HEK293 (cell line): ENCODE data around the gene SPECC1L.

Experiments
- CTCF ChIA-PET: fragments of 350-600 bp; formaldehyde crosslinking; extraction: SDS; loops from one replicate; lab custom pipeline; 2021; ENCODE audit warnings: antibody characterized with exemption; lab: Yijun Ruan, JAX
- POLR2A ChIA-PET: fragments of 300-600 bp; formaldehyde crosslinking; extraction: SDS; loops from one replicate; lab custom pipeline; 2020; ENCODE audit warnings: antibody characterized with exemption, inconsistent platforms; lab: Yijun Ruan, JAX
- H3K27ac ChIP-seq: fragments of 200-500 bp; sonication (Bioruptor generic); 2 replicates; pipeline ENCODE4 v1.5.1; 2014; ENCODE audit warnings: low read depth, low read length, control low read depth, inconsistent platforms; ENCODE audit errors: extremely low read depth
- H3K36me3 ChIP-seq, 2 experiments: fragments of 200-500 bp in 1 of 2; sonication (Bioruptor generic) in 1 of 2; 1 replicate in 1 of 2; 2 replicates in 1 of 2; pipeline ENCODE4 v1.5.1; 2014 to 2017; ENCODE audit warnings: inconsistent platforms in 2 of 2, low read length in 2 of 2; ENCODE audit not compliant: control insufficient read depth in 2 of 2, insufficient read depth in 1 of 2
- H3K4me1 ChIP-seq: fragments of 200-500 bp; sonication (Bioruptor generic); 2 replicates; pipeline ENCODE4 v1.5.1; 2014; ENCODE audit warnings: mild to moderate bottlenecking, low read length, inconsistent platforms; ENCODE audit not compliant: control insufficient read depth, insufficient read depth
- H3K4me3 ChIP-seq: 2 replicates; pipeline ENCODE4 v1.5.1; 2011; ENCODE audit warnings: low read depth, mild to moderate bottlenecking, control low read depth, low read length, moderate library complexity
- H3K9me3 ChIP-seq: fragments of 200-500 bp; sonication (Bioruptor generic); 2 replicates; pipeline ENCODE4 v1.5.1; 2014; ENCODE audit warnings: low read depth, low read length, inconsistent platforms; ENCODE audit not compliant: control insufficient read depth, insufficient read depth
- HOXC10 ChIP-seq: sonication (generic); formaldehyde crosslinking; IDR thresholded peaks from 2 replicates; pipeline ENCODE4 v1.8.1; 2023; ENCODE audit warnings: mild to moderate bottlenecking, missing genetic modification reagents
- KLF8 ChIP-seq: fragments of 450-650 bp; formaldehyde crosslinking; IDR thresholded peaks from 2 replicates; pipeline ENCODE4 v1.5.1; 2016; ENCODE audit warnings: missing biosample characterization, missing genetic modification characterization
- KLF9 ChIP-seq: fragments of 450-650 bp; formaldehyde crosslinking; IDR thresholded peaks from 2 replicates; pipeline ENCODE4 v1.5.1; 2016; ENCODE audit warnings: missing biosample characterization, missing genetic modification characterization, low read depth
- REPIN1 ChIP-seq: fragments of 450-650 bp; formaldehyde crosslinking; IDR thresholded peaks from 2 replicates; pipeline ENCODE4 v1.5.1; 2017; ENCODE audit warnings: missing biosample characterization, missing genetic modification characterization, low read depth
- YY2 ChIP-seq: fragments of 450-650 bp; formaldehyde crosslinking; IDR thresholded peaks from 2 replicates; pipeline ENCODE4 v1.5.1; 2016; ENCODE audit warnings: missing biosample characterization, missing genetic modification characterization
- ZBTB49 ChIP-seq: fragments of 450-650 bp; formaldehyde crosslinking; IDR thresholded peaks from 2 replicates; pipeline ENCODE4 v1.5.1; 2016; ENCODE audit warnings: missing biosample characterization, missing genetic modification characterization, low read depth
- ZNF148 ChIP-seq: fragments of 450-650 bp; formaldehyde crosslinking; IDR thresholded peaks from 2 replicates; pipeline ENCODE4 v1.5.0; 2017; ENCODE audit warnings: missing biosample characterization, missing genetic modification characterization, borderline replicate concordance
- ZNF175 ChIP-seq: fragments of 450-650 bp; formaldehyde crosslinking; IDR thresholded peaks from 2 replicates; pipeline ENCODE4 v1.5.1; 2016; ENCODE audit warnings: missing biosample characterization, missing genetic modification characterization
- ZNF184 ChIP-seq: fragments of 450-650 bp; IDR thresholded peaks from 2 replicates; pipeline ENCODE4 v1.5.1; 2018; ENCODE audit warnings: missing biosample characterization, mild to moderate bottlenecking, missing genetic modification characterization
- ZNF223 ChIP-seq: fragments of 450-650 bp; formaldehyde crosslinking; IDR thresholded peaks from 2 replicates; pipeline ENCODE4 v1.5.1; 2016; ENCODE audit warnings: missing biosample characterization, missing genetic modification characterization
- ZNF248 ChIP-seq: fragments of 450-650 bp; formaldehyde crosslinking; IDR thresholded peaks from 2 replicates; pipeline ENCODE4 v1.5.1; 2017; ENCODE audit warnings: missing biosample characterization, missing genetic modification characterization
- ZNF266 ChIP-seq: fragments of 450-650 bp; formaldehyde crosslinking; IDR thresholded peaks from 2 replicates; pipeline ENCODE4 v1.5.1; 2016; ENCODE audit warnings: missing biosample characterization, missing genetic modification characterization, low read depth
- ZNF302 ChIP-seq: fragments of 450-650 bp; formaldehyde crosslinking; IDR thresholded peaks from 2 replicates; pipeline ENCODE4 v1.5.1; 2016; ENCODE audit warnings: missing biosample characterization, missing genetic modification characterization, low read depth
- ZNF404 ChIP-seq: fragments of 450-650 bp; formaldehyde crosslinking; IDR thresholded peaks from 2 replicates; pipeline ENCODE4 v1.5.1; 2017; ENCODE audit warnings: missing biosample characterization, missing genetic modification characterization
- ZNF433 ChIP-seq: fragments of 450-650 bp; formaldehyde crosslinking; IDR thresholded peaks from 2 replicates; pipeline ENCODE4 v1.5.1; 2016; ENCODE audit warnings: missing biosample characterization, missing genetic modification characterization, low read depth
- ZNF48 ChIP-seq: fragments of 450-650 bp; formaldehyde crosslinking; IDR thresholded peaks from 2 replicates; pipeline ENCODE4 v1.5.1; 2016; ENCODE audit warnings: missing biosample characterization, missing genetic modification characterization
- ZNF501 ChIP-seq: fragments of 450-650 bp; formaldehyde crosslinking; IDR thresholded peaks from 2 replicates; pipeline ENCODE4 v1.5.1; 2016; ENCODE audit warnings: missing biosample characterization, missing genetic modification characterization
- ZNF514 ChIP-seq: fragments of 450-650 bp; formaldehyde crosslinking; IDR thresholded peaks from 2 replicates; pipeline ENCODE4 v1.5.1; 2016; ENCODE audit warnings: missing biosample characterization, missing genetic modification characterization
- ZNF571 ChIP-seq: fragments of 450-650 bp; formaldehyde crosslinking; IDR thresholded peaks from 2 replicates; pipeline ENCODE4 v1.5.0; 2017; ENCODE audit warnings: missing biosample characterization, missing genetic modification characterization
- ZNF624 ChIP-seq: fragments of 450-650 bp; formaldehyde crosslinking; IDR thresholded peaks from 2 replicates; pipeline ENCODE4 v1.5.1; 2017; ENCODE audit warnings: missing biosample characterization, missing genetic modification characterization
- ZNF677 ChIP-seq: fragments of 450-650 bp; IDR thresholded peaks from 2 replicates; pipeline ENCODE4 v1.5.0; 2018; ENCODE audit warnings: missing biosample characterization, mild to moderate bottlenecking, missing genetic modification characterization, moderate library complexity
- ZNF701 ChIP-seq: fragments of 450-650 bp; formaldehyde crosslinking; IDR thresholded peaks from 2 replicates; pipeline ENCODE4 v1.5.1; 2016; ENCODE audit warnings: missing biosample characterization, missing genetic modification characterization
- ZNF76 ChIP-seq: fragments of 450-650 bp; formaldehyde crosslinking; IDR thresholded peaks from 2 replicates; pipeline ENCODE4; 2016; ENCODE audit warnings: low read depth, missing biosample characterization, missing genetic modification characterization, borderline replicate concordance
- ZSCAN4 ChIP-seq: fragments of 450-650 bp; formaldehyde crosslinking; IDR thresholded peaks from 2 replicates; pipeline ENCODE4 v1.5.1; 2017; ENCODE audit warnings: missing biosample characterization, missing genetic modification characterization
- TF ChIP-seq, protein P1 (sequence below): fragments of 450-650 bp; IDR thresholded peaks from 2 replicates; pipeline ENCODE4 v1.5.1; 2018; ENCODE audit warnings: missing biosample characterization, missing genetic modification characterization
- TF ChIP-seq, protein P2 (sequence below): fragments of 450-650 bp; formaldehyde crosslinking; IDR thresholded peaks from 2 replicates; pipeline ENCODE4 v1.5.1; 2016; ENCODE audit warnings: missing biosample characterization, missing genetic modification characterization

SPECC1L gene

DNA sequence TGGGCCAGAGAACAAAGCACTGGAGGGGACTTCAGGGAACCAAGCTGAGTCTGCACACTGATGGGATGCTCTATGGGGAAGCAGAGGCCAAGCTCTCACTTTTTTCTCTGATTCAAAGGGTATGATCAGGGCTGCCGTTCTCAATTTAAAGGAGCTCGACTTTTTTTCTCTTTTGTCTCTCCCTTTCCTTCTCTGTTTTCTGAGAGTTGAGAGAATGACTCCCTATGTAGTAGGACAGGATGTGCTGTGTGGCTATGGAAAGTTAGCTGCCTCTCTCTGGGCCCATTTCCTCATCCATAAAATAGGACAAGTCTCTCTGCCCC, 164.7 kb downstream of the SPECC1L start:
- CTCF ChIA-PET = interaction anchor here (0.7 to 1.4 kb wide), 3 partner anchors 22 to 69 kb away, joined by 3 to 4 read pairs (median 4); no protein-coding TSS in a partner anchor
- H3K36me3 ChIP-seq = no peaks in the 10 kb centered on the region
- no peaks in the 10 kb centered on the region for H3K9me3 ChIP-seq
- no peak overlapping the region for H3K4me3 ChIP-seq
- no peaks in the 10 kb centered on the region for H3K4me1 ChIP-seq
- POLR2A ChIA-PET = no interaction called here
- TF ChIP-seq KLF9 (tag by site-specific recombination) (no peak), ZNF76 (tag by site-specific recombination) (no peak), ZNF501 (tag by site-specific recombination) (no peak), ZNF677 (tag by site-specific recombination) (no peak), ZBTB49 (tag by site-specific recombination) (no peak), ZSCAN4 (no peak), ZNF48 (tag by site-specific recombination) (no peak), ZNF624 (tag by site-specific recombination) (no peak)
- TF ChIP-seq, protein P1, sequence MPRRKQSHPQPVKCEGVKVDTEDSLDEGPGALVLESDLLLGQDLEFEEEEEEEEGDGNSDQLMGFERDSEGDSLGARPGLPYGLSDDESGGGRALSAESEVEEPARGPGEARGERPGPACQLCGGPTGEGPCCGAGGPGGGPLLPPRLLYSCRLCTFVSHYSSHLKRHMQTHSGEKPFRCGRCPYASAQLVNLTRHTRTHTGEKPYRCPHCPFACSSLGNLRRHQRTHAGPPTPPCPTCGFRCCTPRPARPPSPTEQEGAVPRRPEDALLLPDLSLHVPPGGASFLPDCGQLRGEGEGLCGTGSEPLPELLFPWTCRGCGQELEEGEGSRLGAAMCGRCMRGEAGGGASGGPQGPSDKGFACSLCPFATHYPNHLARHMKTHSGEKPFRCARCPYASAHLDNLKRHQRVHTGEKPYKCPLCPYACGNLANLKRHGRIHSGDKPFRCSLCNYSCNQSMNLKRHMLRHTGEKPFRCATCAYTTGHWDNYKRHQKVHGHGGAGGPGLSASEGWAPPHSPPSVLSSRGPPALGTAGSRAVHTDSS (tag by site-specific recombination) = no peak
- TF ChIP-seq, protein P2, sequence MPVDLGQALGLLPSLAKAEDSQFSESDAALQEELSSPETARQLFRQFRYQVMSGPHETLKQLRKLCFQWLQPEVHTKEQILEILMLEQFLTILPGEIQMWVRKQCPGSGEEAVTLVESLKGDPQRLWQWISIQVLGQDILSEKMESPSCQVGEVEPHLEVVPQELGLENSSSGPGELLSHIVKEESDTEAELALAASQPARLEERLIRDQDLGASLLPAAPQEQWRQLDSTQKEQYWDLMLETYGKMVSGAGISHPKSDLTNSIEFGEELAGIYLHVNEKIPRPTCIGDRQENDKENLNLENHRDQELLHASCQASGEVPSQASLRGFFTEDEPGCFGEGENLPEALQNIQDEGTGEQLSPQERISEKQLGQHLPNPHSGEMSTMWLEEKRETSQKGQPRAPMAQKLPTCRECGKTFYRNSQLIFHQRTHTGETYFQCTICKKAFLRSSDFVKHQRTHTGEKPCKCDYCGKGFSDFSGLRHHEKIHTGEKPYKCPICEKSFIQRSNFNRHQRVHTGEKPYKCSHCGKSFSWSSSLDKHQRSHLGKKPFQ = no peak
- TF ChIP-seq, all 188 proteins: peak for 0
- no peak overlapping the region for H3K27ac ChIP-seq

- no peaks in the 10 kb centered on the region for H3K36me3 ChIP-seq
- TF ChIP-seq HOXC10 (CRISPR knock-in tag) (no peak), KLF8 (tag by site-specific recombination) (no peak), ZNF514 (tag by site-specific recombination) (no peak), ZNF571 (tag by site-specific recombination) (no peak), YY2 (tag by site-specific recombination) (no peak), ZNF223 (tag by site-specific recombination) (no peak), ZNF148 (no peak), ZNF433 (tag by site-specific recombination) (no peak), ZNF266 (tag by site-specific recombination) (no peak), ZNF184 (tag by site-specific recombination) (no peak), REPIN1 (tag by site-specific recombination) (no peak), ZNF404 (tag by site-specific recombination) (no peak), ZNF248 (no peak), ZNF175 (tag by site-specific recombination) (no peak), ZNF302 (tag by site-specific recombination) (no peak), ZNF701 (tag by site-specific recombination) (no peak)
- TF ChIP-seq, all 188 proteins: peak for 0
- POLR2A ChIA-PET = no interaction called here
- Histone ChIP-seq H3K4me1 (no peaks in the 10 kb centered on the region), H3K27ac (no peak overlapping the region), H3K9me3 (no peaks in the 10 kb centered on the region), H3K4me3 (no peak overlapping the region)
- CTCF ChIA-PET = interaction anchor here (0.6 to 1.4 kb wide), 3 partner anchors 21 to 67 kb away, joined by 3 to 4 read pairs (median 4); no protein-coding TSS in a partner anchor
These were observed 165.3 kb downstream of the SPECC1L start for GRCh38 chr22:24435861-24436371.
